Cerebellar cortex (tissue), 1 donor: Measurements from ENCODE around the gene PRPH.
A peak's percentile ranks its signal among the peaks of the same experiment; 100 is the strongest.
"Not testable (repeated sequence)": the region's sequence is repeated elsewhere in the genome, so short reads cannot be mapped to it uniquely, and the experiment has no call there.

Source experiments
- DNase-seq: peaks from one replicate; pipeline ENCODE4 v3.0.0-alpha.2; 2015; ENCODE audit warnings: low spot score

Gene PRPH

GRCh38 chr12:49276304-49277290 is 18.4 kb upstream of the PRPH start:
- peak; percentile 61 for DNase-seq

- DNase-seq: peak; percentile 76
These were observed 17.5 kb upstream of the PRPH start for GRCh38 chr12:49277466-49277865.

GRCh38 chr12:49279706-49280159 is 15.2 kb upstream of the PRPH start:
- peak; percentile 57 for DNase-seq

- not testable (repeated sequence) for DNase-seq
These were observed 14.4 kb upstream of the PRPH start for GRCh38 chr12:49280545-49280944.

GRCh38 chr12:49282302-49282701 is 12.6 kb upstream of the PRPH start:
- no peak for DNase-seq

GRCh38 chr12:49282740-49283375 is 12.1 kb upstream of the PRPH start:
- not testable (repeated sequence) for DNase-seq

GRCh38 chr12:49283541-49284429 is 11.2 kb upstream of the PRPH start:
- DNase-seq: no peak

- no peak for DNase-seq
These were observed 10.3 kb upstream of the PRPH start for GRCh38 chr12:49284672-49285071.

- no peak for DNase-seq
These were observed 7.1 kb upstream of the PRPH start for GRCh38 chr12:49287876-49288275.

GRCh38 chr12:49288412-49288853 is 6.5 kb upstream of the PRPH start:
- peak; percentile 74 for DNase-seq

- DNase-seq: no peak
These were observed 5.9 kb upstream of the PRPH start for GRCh38 chr12:49288922-49289555.

GRCh38 chr12:49292729-49293055 is 2.3 kb upstream of the PRPH start:
- no peak for DNase-seq

- no peak for DNase-seq
These were observed 1.6 kb upstream of the PRPH start for GRCh38 chr12:49293056-49293956.

- DNase-seq: no peak
These were observed 702 bp upstream of the PRPH start for GRCh38 chr12:49294086-49294803.

- DNase-seq: no peak
These were observed 204 bp upstream of the PRPH start for GRCh38 chr12:49294804-49295081.

- DNase-seq: peak; percentile 23
These were observed 1.3 kb downstream of the PRPH start for GRCh38 chr12:49296034-49296835.

- DNase-seq: peak; percentile 65
These were observed 2.1 kb downstream of the PRPH start for GRCh38 chr12:49296836-49297694.

- no peak for DNase-seq
These were observed 2.7 kb downstream of the PRPH start for GRCh38 chr12:49297695-49298060.
